Measurements from ENCODE around the gene NEXN.

DNA sequence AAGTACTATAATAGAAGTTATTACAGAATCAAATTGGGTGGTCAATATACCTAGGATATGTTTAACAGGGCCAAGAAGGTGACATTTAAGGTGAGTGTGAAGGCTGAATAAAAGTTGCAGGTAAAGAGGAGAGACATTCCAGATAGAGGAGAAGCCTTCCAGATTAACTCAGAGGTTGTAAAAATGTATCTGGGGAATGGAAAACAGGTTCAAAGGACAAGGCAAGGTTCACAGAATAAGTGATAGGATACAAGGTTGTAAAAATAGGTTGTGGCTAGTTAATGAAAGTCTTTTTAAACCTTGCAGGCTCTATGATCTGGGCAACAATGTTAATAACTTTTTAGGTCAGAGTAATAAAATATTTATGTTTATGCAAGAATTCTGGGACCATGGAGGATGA is 50.2 kb downstream of the NEXN start:
- TF ChIP-seq ZNF384 (IDR thresholded peaks at IDR 0.05) (no peak), FOXM1 (IDR thresholded peaks at IDR 0.05; ENCODE audit: borderline replicate concordance) (no peak)

All from HEK293T (cell line).